GM12878 (cell line): ENCODE data around the gene SCG3. TPM values are rescaled to one million over a fixed set of nuclear protein-coding genes. Genes with fewer than 3 reads are reported as not detected.

Experiments used
- ATF3 ChIP-seq: IDR thresholded peaks from 2 replicates; pipeline ENCODE4 v1.6.1; 2011; ENCODE audit warnings: low read depth, mild to moderate bottlenecking, low read length, moderate library complexity, borderline replicate concordance; ENCODE audit errors: extremely low read depth
- BCL11A ChIP-seq: IDR thresholded peaks from 2 replicates; pipeline ENCODE4 v1.6.1; 2011; ENCODE audit warnings: low read depth, low read length
- E2F8 ChIP-seq: fragments of 450-650 bp; IDR thresholded peaks from 2 replicates; pipeline ENCODE4 v1.6.1; 2018; ENCODE audit warnings: mild to moderate bottlenecking, low read depth, moderate library complexity; ENCODE audit not compliant: partially characterized antibody
- EZH2 ChIP-seq: IDR thresholded peaks from 2 replicates; pipeline ENCODE4 v1.6.1; 2012; ENCODE audit warnings: low read depth, mild to moderate bottlenecking, control low read depth, inconsistent platforms, low read length, borderline replicate concordance; ENCODE audit not compliant: control insufficient read depth
- IRF4 ChIP-seq: IDR thresholded peaks from 2 replicates; pipeline ENCODE4 v1.6.1; 2011; ENCODE audit warnings: low read depth, low read length
- JUNB ChIP-seq: IDR thresholded peaks from 2 replicates; pipeline ENCODE4 v1.6.1; 2016; ENCODE audit warnings: antibody characterized with exemption, mild to moderate bottlenecking
- MEF2A ChIP-seq: IDR thresholded peaks from 2 replicates; pipeline ENCODE4 v1.6.1; 2011; ENCODE audit warnings: low read depth, mild to moderate bottlenecking, low read length, moderate library complexity; ENCODE audit not compliant: insufficient read depth
- NBN ChIP-seq: fragments of 450-650 bp; IDR thresholded peaks from 2 replicates; pipeline ENCODE4 v1.6.1; 2016
- NR2F1 ChIP-seq: fragments of 450-650 bp; conservative IDR thresholded peaks from 2 replicates; pipeline ENCODE4 v1.6.1; 2017; ENCODE audit warnings: mild to moderate bottlenecking
- RELA ChIP-seq: fragments of 450-650 bp; IDR thresholded peaks from 2 replicates; pipeline ENCODE4 v1.8.0; 2014; ENCODE audit warnings: borderline replicate concordance; ENCODE audit not compliant: partially characterized antibody
- SPI1 ChIP-seq: IDR thresholded peaks from 2 replicates; pipeline ENCODE4 v1.6.1; 2011; ENCODE audit warnings: low read depth, mild to moderate bottlenecking, low read length, moderate library complexity, borderline replicate concordance; ENCODE audit not compliant: insufficient read depth
- TARDBP ChIP-seq: IDR thresholded peaks from 2 replicates; pipeline ENCODE4 v1.6.1; 2016; ENCODE audit warnings: borderline replicate concordance
- TCF7 ChIP-seq: IDR thresholded peaks from 2 replicates; pipeline ENCODE4 v1.6.1; 2014; ENCODE audit warnings: antibody characterized with exemption, borderline replicate concordance
- YBX1 ChIP-seq: fragments of 450-650 bp; IDR thresholded peaks from 2 replicates; pipeline ENCODE4 v1.6.1; 2016; ENCODE audit warnings: antibody characterized with exemption
- ZBTB33 ChIP-seq: fragments of 450-650 bp; IDR thresholded peaks from 2 replicates; pipeline ENCODE4 v1.6.1; 2017; ENCODE audit warnings: mild to moderate bottlenecking
- polyA plus RNA-seq, 11 experiments: library from polyadenylated mRNA; depleted of rRNA in 4 of 11; unstranded in 6 of 11; stranded (reverse) in 5 of 11; fragments of >200 nt; fragmentation: Nextera tagmentation in 4 of 11; fragmentation: Illumina TruSeq in 1 of 11; extraction: Ambion mirVana in 4 of 11; extraction: Trizol in 1 of 11; gene quantifications; 1 replicate in 1 of 11; 2 replicates in 10 of 11; pipeline versions ENCODE4 v1.2.1 to v1.2.3, GENCODE V29; 2011 to 2016; ENCODE audit warnings: inconsistent platforms in 2 of 11, missing spikeins in 2 of 11, low read depth in 1 of 11
- total RNA-seq, 4 experiments: library from RNA; depleted of rRNA in 3 of 4; stranded (reverse); fragments of >200 nt in 3 of 4; fragmentation: Illumina TruSeq in 1 of 4; extraction: Trizol in 1 of 4; gene quantifications; 2 replicates each; pipeline versions ENCODE4 v1.2.1 to v1.2.3, GENCODE V29; 2013 to 2021
- TF ChIP-seq, protein P1 (sequence below): fragments of 150-350 bp; IDR thresholded peaks from 2 replicates; pipeline ENCODE4 v1.6.1; 2016; ENCODE audit warnings: low read depth, low read length
- TF ChIP-seq, protein P2 (sequence below): fragments of 450-650 bp; IDR thresholded peaks from 2 replicates; pipeline ENCODE4 v1.6.1; 2016; ENCODE audit warnings: mild to moderate bottlenecking, moderate library complexity, borderline replicate concordance

The SCG3 gene
- total and polyA plus RNA-seq, 10 of the 15 experiments (the other 5 are each of a cell fraction or from before 2014, with no cell fraction given): 0.03 to 0.15 (median 0.04) TPM; not detected in 7

GRCh38 chr15:51731549-51732267 is 50.4 kb downstream of the SCG3 start (continued):
- peak; percentile 68 for TF ChIP-seq JUNB
- no peak for TF ChIP-seq EZH2
- peak; percentile 57 for TF ChIP-seq NBN
- peak; percentile 88 for TF ChIP-seq MEF2A
- no peak for TF ChIP-seq YBX1
- TF ChIP-seq E2F8: no peak
- peak; percentile 100 for TF ChIP-seq SPI1
- peak; percentile 78 for TF ChIP-seq NR2F1
- TF ChIP-seq, protein P1, sequence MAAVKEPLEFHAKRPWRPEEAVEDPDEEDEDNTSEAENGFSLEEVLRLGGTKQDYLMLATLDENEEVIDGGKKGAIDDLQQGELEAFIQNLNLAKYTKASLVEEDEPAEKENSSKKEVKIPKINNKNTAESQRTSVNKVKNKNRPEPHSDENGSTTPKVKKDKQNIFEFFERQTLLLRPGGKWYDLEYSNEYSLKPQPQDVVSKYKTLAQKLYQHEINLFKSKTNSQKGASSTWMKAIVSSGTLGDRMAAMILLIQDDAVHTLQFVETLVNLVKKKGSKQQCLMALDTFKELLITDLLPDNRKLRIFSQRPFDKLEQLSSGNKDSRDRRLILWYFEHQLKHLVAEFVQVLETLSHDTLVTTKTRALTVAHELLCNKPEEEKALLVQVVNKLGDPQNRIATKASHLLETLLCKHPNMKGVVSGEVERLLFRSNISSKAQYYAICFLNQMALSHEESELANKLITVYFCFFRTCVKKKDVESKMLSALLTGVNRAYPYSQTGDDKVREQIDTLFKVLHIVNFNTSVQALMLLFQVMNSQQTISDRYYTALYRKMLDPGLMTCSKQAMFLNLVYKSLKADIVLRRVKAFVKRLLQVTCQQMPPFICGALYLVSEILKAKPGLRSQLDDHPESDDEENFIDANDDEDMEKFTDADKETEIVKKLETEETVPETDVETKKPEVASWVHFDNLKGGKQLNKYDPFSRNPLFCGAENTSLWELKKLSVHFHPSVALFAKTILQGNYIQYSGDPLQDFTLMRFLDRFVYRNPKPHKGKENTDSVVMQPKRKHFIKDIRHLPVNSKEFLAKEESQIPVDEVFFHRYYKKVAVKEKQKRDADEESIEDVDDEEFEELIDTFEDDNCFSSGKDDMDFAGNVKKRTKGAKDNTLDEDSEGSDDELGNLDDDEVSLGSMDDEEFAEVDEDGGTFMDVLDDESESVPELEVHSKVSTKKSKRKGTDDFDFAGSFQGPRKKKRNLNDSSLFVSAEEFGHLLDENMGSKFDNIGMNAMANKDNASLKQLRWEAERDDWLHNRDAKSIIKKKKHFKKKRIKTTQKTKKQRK: no peak
- peak; percentile 75 for TF ChIP-seq RELA
- no peak for TF ChIP-seq TCF7
- no peak for TF ChIP-seq ZBTB33
- TF ChIP-seq, protein P2, sequence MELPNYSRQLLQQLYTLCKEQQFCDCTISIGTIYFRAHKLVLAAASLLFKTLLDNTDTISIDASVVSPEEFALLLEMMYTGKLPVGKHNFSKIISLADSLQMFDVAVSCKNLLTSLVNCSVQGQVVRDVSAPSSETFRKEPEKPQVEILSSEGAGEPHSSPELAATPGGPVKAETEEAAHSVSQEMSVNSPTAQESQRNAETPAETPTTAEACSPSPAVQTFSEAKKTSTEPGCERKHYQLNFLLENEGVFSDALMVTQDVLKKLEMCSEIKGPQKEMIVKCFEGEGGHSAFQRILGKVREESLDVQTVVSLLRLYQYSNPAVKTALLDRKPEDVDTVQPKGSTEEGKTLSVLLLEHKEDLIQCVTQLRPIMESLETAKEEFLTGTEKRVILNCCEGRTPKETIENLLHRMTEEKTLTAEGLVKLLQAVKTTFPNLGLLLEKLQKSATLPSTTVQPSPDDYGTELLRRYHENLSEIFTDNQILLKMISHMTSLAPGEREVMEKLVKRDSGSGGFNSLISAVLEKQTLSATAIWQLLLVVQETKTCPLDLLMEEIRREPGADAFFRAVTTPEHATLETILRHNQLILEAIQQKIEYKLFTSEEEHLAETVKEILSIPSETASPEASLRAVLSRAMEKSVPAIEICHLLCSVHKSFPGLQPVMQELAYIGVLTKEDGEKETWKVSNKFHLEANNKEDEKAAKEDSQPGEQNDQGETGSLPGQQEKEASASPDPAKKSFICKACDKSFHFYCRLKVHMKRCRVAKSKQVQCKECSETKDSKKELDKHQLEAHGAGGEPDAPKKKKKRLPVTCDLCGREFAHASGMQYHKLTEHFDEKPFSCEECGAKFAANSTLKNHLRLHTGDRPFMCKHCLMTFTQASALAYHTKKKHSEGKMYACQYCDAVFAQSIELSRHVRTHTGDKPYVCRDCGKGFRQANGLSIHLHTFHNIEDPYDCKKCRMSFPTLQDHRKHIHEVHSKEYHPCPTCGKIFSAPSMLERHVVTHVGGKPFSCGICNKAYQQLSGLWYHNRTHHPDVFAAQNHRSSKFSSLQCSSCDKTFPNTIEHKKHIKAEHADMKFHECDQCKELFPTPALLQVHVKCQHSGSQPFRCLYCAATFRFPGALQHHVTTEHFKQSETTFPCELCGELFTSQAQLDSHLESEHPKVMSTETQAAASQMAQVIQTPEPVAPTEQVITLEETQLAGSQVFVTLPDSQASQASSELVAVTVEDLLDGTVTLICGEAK: peak; percentile 34; the same call in 1 of the 2 replicates
- peak; percentile 85 for TF ChIP-seq BCL11A
- peak; percentile 87 for TF ChIP-seq IRF4
- TF ChIP-seq TARDBP: no peak
- no peak for TF ChIP-seq ATF3
